Transverse colon (tissue), 4 donors: ENCODE data around the gene B3GNT4. TPM values are rescaled to one million over a fixed set of nuclear protein-coding genes. Genes with fewer than 3 reads are reported as not detected.

Experiments
- DNase-seq: peaks from one replicate; pipeline ENCODE4 v3.0.0-alpha.2; 2019
- H3K27ac ChIP-seq, 4 donors: fragments of 200-600 bp; sonication (generic); 2 replicates each; pipeline ENCODE4 v1.5.1; 2016 to 2018; ENCODE audit warnings: inconsistent platforms in 4 of 4
- H3K27me3 ChIP-seq: fragments of 200-600 bp; sonication (generic); 2 replicates; pipeline ENCODE4 v1.5.1; 2017; ENCODE audit warnings: inconsistent platforms
- H3K36me3 ChIP-seq, 4 donors: fragments of 200-600 bp; sonication (generic); 2 replicates each; pipeline ENCODE4 v1.5.1; 2017 to 2019; ENCODE audit warnings: inconsistent platforms in 4 of 4
- H3K4me1 ChIP-seq, 4 donors: fragments of 200-600 bp; sonication (generic); 2 replicates each; pipeline ENCODE4 v1.5.1; 2017 to 2020; ENCODE audit warnings: inconsistent platforms in 4 of 4
- H3K4me3 ChIP-seq, 4 donors: fragments of 200-600 bp; sonication (generic); 1 replicate in 1 of 4; 2 replicates in 3 of 4; pipeline versions ENCODE4 v1.5.1 to v1.6.1; 2017 to 2019; ENCODE audit warnings: inconsistent platforms in 4 of 4
- H3K9me3 ChIP-seq, 2 donors: fragments of 200-600 bp; sonication (generic); 2 replicates each; pipeline ENCODE4 v1.5.1; 2017 to 2019; ENCODE audit warnings: inconsistent platforms in 2 of 2
- CTCF ChIP-seq, 5 experiments: fragments of 200-600 bp in 3 of 5; fragments of 450-650 bp in 2 of 5; sonication (generic) in 3 of 5; IDR thresholded peaks; 1 replicate in 2 of 5; 2 replicates in 3 of 5; pipeline ENCODE4 v1.5.1; 2016 to 2017; ENCODE audit warnings: antibody characterized with exemption in 5 of 5, inconsistent platforms in 3 of 5, mild to moderate bottlenecking in 2 of 5, moderate library complexity in 1 of 5
- EP300 ChIP-seq: sonication (generic); formaldehyde crosslinking; IDR thresholded peaks from one replicate; pipeline ENCODE4 v1.6.1; 2017; ENCODE audit warnings: antibody characterized with exemption, low read depth
- POLR2A ChIP-seq: fragments of 450-650 bp; IDR thresholded peaks from one replicate; pipeline ENCODE4 v1.6.1; 2016; ENCODE audit warnings: antibody characterized with exemption, mild to moderate bottlenecking, moderate library complexity
- POLR2AphosphoS5 ChIP-seq, 3 donors: sonication (generic); formaldehyde crosslinking; IDR thresholded peaks; one replicate each; pipeline ENCODE4 v1.6.1; 2016; ENCODE audit warnings: antibody characterized with exemption in 3 of 3
- WGBS, 2 donors: methylation state at CpG; one replicate each; pipeline ENCODE4 v1.1.5; 2018; ENCODE audit warnings: low coverage in 1 of 2; 5-methylcytosine and 5-hydroxymethylcytosine counted together
- in situ Hi-C, 4 donors: fragments of 200-750 bp; cut with MboI; loops; one replicate each; pipeline versions ENCODE4 v1.15.0 to v1.15.1; 2017; ENCODE audit warnings: low sequenced_read_pairs in 3 of 4, low pct_ligation_motif_present in 1 of 4, low pct_unique_long_range_greater_than_20kb in 1 of 4
- intact Hi-C: fragments of 100-400 bp; cut with DNase I; formaldehyde crosslinking; loops from one replicate; pipeline ENCODE4 v1.15.1; 2023; ENCODE audit warnings: low total_unique reads
- total RNA-seq, 4 donors: library from RNA; depleted of rRNA; stranded (reverse); fragments of >200 nt; gene quantifications; one replicate each; pipeline ENCODE4 v1.1.0, GENCODE V29; 2016

The B3GNT4 gene
- total RNA-seq, 4 donors from 2014 or later: 1.3 TPM; not detected in 3

GRCh38 chr12:122228092-122228491 is 24.6 kb downstream of the B3GNT4 start:
- no peaks in the 10 kb centered on the region for H3K27me3 ChIP-seq
- TF ChIP-seq POLR2A (no peak), EP300 (no peak), CTCF (IDR thresholded peaks at IDR 0.05) (no peak), POLR2AphosphoS5 (IDR thresholded peaks at IDR 0.05) (no peak)
- intact Hi-C loops (no loop called here), in situ Hi-C loops (no loop called here)
- no peaks in the 10 kb centered on the region for H3K9me3 ChIP-seq
- H3K4me1 ChIP-seq: peaks cover 9 to 27% (median 20%) of the 10 kb centered on the region in 4 donors
- H3K27ac ChIP-seq: no peak overlapping the region
- WGBS, 2 donors: 85 to 90% methylated on average over 4 to 5 of the region's 5 CpGs
- H3K4me3 ChIP-seq: no peak overlapping the region
- H3K36me3 ChIP-seq: peaks cover 0 to 26% (median 9%) of the 10 kb centered on the region in 4 donors
- no peak for DNase-seq

- H3K27me3 ChIP-seq: no peaks in the 10 kb centered on the region
- H3K9me3 ChIP-seq: no peaks in the 10 kb centered on the region
- H3K4me3 ChIP-seq: no peak overlapping the region
- no peak for DNase-seq
- in situ Hi-C loops: no loop called here
- H3K4me1 ChIP-seq: peaks cover 5 to 8% (median 7%) of the 10 kb centered on the region in 4 donors
- H3K27ac ChIP-seq: no peak overlapping the region
- no peak for TF ChIP-seq POLR2AphosphoS5 (IDR thresholded peaks at IDR 0.05)
- intact Hi-C loops: loop anchor here (1.0 kb wide), 1 partner anchor 18 kb away; no protein-coding TSS in a partner anchor
- H3K36me3 ChIP-seq: peaks cover 0 to 44% (median 20%) of the 10 kb centered on the region in 4 donors
- WGBS, 2 donors: 87% methylated on average over 6 of the region's 6 CpGs; no CpG with 5 or more reads in 1 of the 2 donors
Observed at GRCh38 chr12:122230798-122231197, 27.3 kb downstream of the B3GNT4 start.

- Histone ChIP-seq H3K9me3 (no peaks in the 10 kb centered on the region), H3K4me3 (no peak overlapping the region), H3K27ac (no peak overlapping the region), H3K27me3 (no peaks in the 10 kb centered on the region), H3K36me3 (peaks cover 0 to 44% (median 21%) of the 10 kb centered on the region in 4 donors), H3K4me1 (no peaks in the 10 kb centered on the region)
- WGBS, 2 donors: 92 to 94% methylated on average over 5 to 10 of the region's 10 CpGs
- in situ Hi-C loops: no loop called here
- intact Hi-C loops: no loop called here
- no peak for DNase-seq
- TF ChIP-seq CTCF (IDR thresholded peaks at IDR 0.05) (no peak), POLR2AphosphoS5 (IDR thresholded peaks at IDR 0.05) (no peak), POLR2A (no peak), EP300 (no peak)
Observed at GRCh38 chr12:122232691-122233090, 29.2 kb downstream of the B3GNT4 start.

GRCh38 chr12:122235741-122236140 is 32.2 kb downstream of the B3GNT4 start:
- Histone ChIP-seq H3K27me3 (no peaks in the 10 kb centered on the region), H3K9me3 (no peaks in the 10 kb centered on the region), H3K36me3 (peaks cover 0 to 51% (median 20%) of the 10 kb centered on the region in 4 donors), H3K27ac (no peak overlapping the region), H3K4me1 (no peaks in the 10 kb centered on the region), H3K4me3 (no peak overlapping the region)
- DNase-seq: no peak
- WGBS, 2 donors: 87 to 99% methylated on average over 3 to 7 of the region's 7 CpGs
- intact Hi-C loops: no loop called here
- no peak for TF ChIP-seq EP300
- TF ChIP-seq POLR2A: no peak
- TF ChIP-seq POLR2AphosphoS5 (IDR thresholded peaks at IDR 0.05): no peak
- no peak for TF ChIP-seq CTCF (IDR thresholded peaks at IDR 0.05)
- in situ Hi-C loops: no loop called here

GRCh38 chr12:122238861-122239260 is 35.4 kb downstream of the B3GNT4 start:
- TF ChIP-seq CTCF (IDR thresholded peaks at IDR 0.05) (no peak), EP300 (no peak), POLR2A (no peak), POLR2AphosphoS5 (IDR thresholded peaks at IDR 0.05) (no peak)
- H3K9me3 ChIP-seq: no peaks in the 10 kb centered on the region
- H3K4me3 ChIP-seq: no peak overlapping the region
- no peak overlapping the region for H3K27ac ChIP-seq
- peaks cover 0 to 43% (median 19%) of the 10 kb centered on the region in 4 donors for H3K36me3 ChIP-seq
- WGBS, 2 donors: 87 to 94% methylated on average over 5 of the region's 5 CpGs
- no peak for DNase-seq
- H3K27me3 ChIP-seq: no peaks in the 10 kb centered on the region
- in situ Hi-C loops (no loop called here), intact Hi-C loops (no loop called here)
- no peaks in the 10 kb centered on the region for H3K4me1 ChIP-seq
